ENCODE measurements around the gene SLC35B4.

DNA sequence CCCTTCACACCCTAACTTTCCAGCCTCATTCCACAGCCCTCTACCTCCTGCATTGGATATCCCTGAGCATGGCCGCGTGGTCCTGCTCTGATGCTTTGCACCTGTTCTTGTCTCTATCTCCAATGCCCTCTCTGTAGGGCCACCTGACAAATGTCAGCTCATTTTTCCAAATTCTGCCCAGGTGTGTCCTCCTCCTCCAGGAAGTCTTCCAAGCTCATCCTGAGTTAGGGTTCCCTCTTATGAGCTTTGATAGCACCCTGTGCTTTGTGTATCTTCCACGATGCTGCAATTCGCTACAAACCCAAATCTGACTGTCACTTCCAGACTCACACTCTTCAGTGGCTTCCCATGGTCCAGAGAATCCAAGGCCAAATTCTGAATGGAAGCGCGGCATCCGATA lies 14.7 kb upstream of the SLC35B4 start:
- TF ChIP-seq, protein P1, sequence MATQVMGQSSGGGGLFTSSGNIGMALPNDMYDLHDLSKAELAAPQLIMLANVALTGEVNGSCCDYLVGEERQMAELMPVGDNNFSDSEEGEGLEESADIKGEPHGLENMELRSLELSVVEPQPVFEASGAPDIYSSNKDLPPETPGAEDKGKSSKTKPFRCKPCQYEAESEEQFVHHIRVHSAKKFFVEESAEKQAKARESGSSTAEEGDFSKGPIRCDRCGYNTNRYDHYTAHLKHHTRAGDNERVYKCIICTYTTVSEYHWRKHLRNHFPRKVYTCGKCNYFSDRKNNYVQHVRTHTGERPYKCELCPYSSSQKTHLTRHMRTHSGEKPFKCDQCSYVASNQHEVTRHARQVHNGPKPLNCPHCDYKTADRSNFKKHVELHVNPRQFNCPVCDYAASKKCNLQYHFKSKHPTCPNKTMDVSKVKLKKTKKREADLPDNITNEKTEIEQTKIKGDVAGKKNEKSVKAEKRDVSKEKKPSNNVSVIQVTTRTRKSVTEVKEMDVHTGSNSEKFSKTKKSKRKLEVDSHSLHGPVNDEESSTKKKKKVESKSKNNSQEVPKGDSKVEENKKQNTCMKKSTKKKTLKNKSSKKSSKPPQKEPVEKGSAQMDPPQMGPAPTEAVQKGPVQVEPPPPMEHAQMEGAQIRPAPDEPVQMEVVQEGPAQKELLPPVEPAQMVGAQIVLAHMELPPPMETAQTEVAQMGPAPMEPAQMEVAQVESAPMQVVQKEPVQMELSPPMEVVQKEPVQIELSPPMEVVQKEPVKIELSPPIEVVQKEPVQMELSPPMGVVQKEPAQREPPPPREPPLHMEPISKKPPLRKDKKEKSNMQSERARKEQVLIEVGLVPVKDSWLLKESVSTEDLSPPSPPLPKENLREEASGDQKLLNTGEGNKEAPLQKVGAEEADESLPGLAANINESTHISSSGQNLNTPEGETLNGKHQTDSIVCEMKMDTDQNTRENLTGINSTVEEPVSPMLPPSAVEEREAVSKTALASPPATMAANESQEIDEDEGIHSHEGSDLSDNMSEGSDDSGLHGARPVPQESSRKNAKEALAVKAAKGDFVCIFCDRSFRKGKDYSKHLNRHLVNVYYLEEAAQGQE (IDR thresholded peaks at IDR 0.05; ENCODE audit: low read depth), result no peak
- TF ChIP-seq EP300 (IDR thresholded peaks at IDR 0.05; ENCODE audit: borderline replicate concordance) (no peak), TEAD4 (IDR thresholded peaks at IDR 0.05) (no peak), TCF12 (IDR thresholded peaks at IDR 0.05; ENCODE audit: low read depth) (no peak), YY1 (IDR thresholded peaks at IDR 0.05; ENCODE audit: low read depth) (no peak), TAF1 (IDR thresholded peaks at IDR 0.05; ENCODE audit: low read depth) (no peak), CREB1 (IDR thresholded peaks at IDR 0.05; ENCODE audit: low read depth) (no peak), FOXM1 (IDR thresholded peaks at IDR 0.05; ENCODE audit: borderline replicate concordance, low read depth) (no peak), CEBPB (IDR thresholded peaks at IDR 0.05) (no peak), EGR1 (IDR thresholded peaks at IDR 0.05) (no peak), RAD21 (IDR thresholded peaks at IDR 0.05; ENCODE audit: low read depth) (no peak)
- TF ChIP-seq, protein P2, sequence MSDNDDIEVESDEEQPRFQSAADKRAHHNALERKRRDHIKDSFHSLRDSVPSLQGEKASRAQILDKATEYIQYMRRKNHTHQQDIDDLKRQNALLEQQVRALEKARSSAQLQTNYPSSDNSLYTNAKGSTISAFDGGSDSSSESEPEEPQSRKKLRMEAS (IDR thresholded peaks at IDR 0.05), result no peak
- TF ChIP-seq, protein P3, sequence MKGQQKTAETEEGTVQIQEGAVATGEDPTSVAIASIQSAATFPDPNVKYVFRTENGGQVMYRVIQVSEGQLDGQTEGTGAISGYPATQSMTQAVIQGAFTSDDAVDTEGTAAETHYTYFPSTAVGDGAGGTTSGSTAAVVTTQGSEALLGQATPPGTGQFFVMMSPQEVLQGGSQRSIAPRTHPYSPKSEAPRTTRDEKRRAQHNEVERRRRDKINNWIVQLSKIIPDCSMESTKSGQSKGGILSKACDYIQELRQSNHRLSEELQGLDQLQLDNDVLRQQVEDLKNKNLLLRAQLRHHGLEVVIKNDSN (IDR thresholded peaks at IDR 0.05), result no peak
